ENCODE data around the gene PNRC2.

The PNRC2 gene

GRCh38 chr1:23959461-23960290, at the start of gene PNRC2 (continued):
- TF ChIP-seq, protein P1, sequence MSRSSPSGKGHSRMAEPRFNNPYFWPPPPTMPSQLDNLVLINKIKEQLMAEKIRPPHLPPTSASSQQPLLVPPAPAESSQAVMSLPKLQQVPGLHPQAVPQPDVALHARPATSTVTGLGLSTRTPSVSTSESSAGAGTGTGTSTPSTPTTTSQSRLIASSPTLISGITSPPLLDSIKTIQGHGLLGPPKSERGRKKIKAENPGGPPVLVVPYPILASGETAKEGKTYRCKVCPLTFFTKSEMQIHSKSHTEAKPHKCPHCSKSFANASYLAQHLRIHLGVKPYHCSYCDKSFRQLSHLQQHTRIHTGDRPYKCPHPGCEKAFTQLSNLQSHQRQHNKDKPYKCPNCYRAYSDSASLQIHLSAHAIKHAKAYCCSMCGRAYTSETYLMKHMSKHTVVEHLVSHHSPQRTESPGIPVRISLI (tag by site-specific recombination; IDR thresholded peaks at IDR 0.05) = no peak
- TF ChIP-seq ZNF202 (tag by site-specific recombination; IDR thresholded peaks at IDR 0.05; ENCODE audit: borderline replicate concordance) = no peak
- TF ChIP-seq ZNF433 (tag by site-specific recombination; IDR thresholded peaks at IDR 0.05; ENCODE audit: low read depth) = no peak
- TF ChIP-seq, protein P2, sequence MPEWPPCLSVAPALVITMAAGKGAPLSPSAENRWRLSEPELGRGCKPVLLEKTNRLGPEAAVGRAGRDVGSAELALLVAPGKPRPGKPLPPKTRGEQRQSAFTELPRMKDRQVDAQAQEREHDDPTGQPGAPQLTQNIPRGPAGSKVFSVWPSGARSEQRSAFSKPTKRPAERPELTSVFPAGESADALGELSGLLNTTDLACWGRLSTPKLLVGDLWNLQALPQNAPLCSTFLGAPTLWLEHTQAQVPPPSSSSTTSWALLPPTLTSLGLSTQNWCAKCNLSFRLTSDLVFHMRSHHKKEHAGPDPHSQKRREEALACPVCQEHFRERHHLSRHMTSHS (tag by site-specific recombination; IDR thresholded peaks at IDR 0.05) = no peak
- TF ChIP-seq ZNF37A (tag by site-specific recombination; IDR thresholded peaks at IDR 0.05) = no peak
- no peak for TF ChIP-seq ZNF571 (tag by site-specific recombination; IDR thresholded peaks at IDR 0.05)
- no peak for TF ChIP-seq ZNF658 (tag by site-specific recombination; IDR thresholded peaks at IDR 0.05)
- no peak for TF ChIP-seq ZNF114 (tag by site-specific recombination; IDR thresholded peaks at IDR 0.05)
- peak; percentile 70 for TF ChIP-seq ZNF501 (tag by site-specific recombination; IDR thresholded peaks at IDR 0.05)
- no peak for TF ChIP-seq ZNF626 (tag by site-specific recombination; IDR thresholded peaks at IDR 0.05)
- no peak for TF ChIP-seq GLI2 (tag by site-specific recombination; IDR thresholded peaks at IDR 0.05; ENCODE audit: borderline replicate concordance, low read depth)
- no peak for TF ChIP-seq ZBTB7A (tag by site-specific recombination; IDR thresholded peaks at IDR 0.05; ENCODE audit: low read depth)
- TF ChIP-seq ZNF398 (tag by site-specific recombination; IDR thresholded peaks at IDR 0.05) = peak; percentile 66
- no peak for TF ChIP-seq ZNF701 (tag by site-specific recombination; IDR thresholded peaks at IDR 0.05)
- no peak for TF ChIP-seq ZNF549 (tag by site-specific recombination; IDR thresholded peaks at IDR 0.05)
- TF ChIP-seq, protein P3, sequence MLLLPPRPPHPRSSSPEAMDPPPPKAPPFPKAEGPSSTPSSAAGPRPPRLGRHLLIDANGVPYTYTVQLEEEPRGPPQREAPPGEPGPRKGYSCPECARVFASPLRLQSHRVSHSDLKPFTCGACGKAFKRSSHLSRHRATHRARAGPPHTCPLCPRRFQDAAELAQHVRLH (tag by site-specific recombination; IDR thresholded peaks at IDR 0.05) = 0 out of 2 replicates have a peak, but pooled peaks have one; percentile 33
- no peak for TF ChIP-seq ZNF473 (tag by site-specific recombination; IDR thresholded peaks at IDR 0.05)
- no peak; the same call in 1 of the 2 replicates for TF ChIP-seq ZNF664 (tag by site-specific recombination; IDR thresholded peaks at IDR 0.05)
- no peak; the same call in 1 of the 2 replicates for TF ChIP-seq ZNF843 (tag by site-specific recombination; IDR thresholded peaks at IDR 0.05)
- TF ChIP-seq ZNF133 (tag by site-specific recombination; IDR thresholded peaks at IDR 0.05) = no peak
- no peak for TF ChIP-seq ZNF560 (tag by site-specific recombination; IDR thresholded peaks at IDR 0.05; ENCODE audit: borderline replicate concordance)
- TF ChIP-seq, protein P4, sequence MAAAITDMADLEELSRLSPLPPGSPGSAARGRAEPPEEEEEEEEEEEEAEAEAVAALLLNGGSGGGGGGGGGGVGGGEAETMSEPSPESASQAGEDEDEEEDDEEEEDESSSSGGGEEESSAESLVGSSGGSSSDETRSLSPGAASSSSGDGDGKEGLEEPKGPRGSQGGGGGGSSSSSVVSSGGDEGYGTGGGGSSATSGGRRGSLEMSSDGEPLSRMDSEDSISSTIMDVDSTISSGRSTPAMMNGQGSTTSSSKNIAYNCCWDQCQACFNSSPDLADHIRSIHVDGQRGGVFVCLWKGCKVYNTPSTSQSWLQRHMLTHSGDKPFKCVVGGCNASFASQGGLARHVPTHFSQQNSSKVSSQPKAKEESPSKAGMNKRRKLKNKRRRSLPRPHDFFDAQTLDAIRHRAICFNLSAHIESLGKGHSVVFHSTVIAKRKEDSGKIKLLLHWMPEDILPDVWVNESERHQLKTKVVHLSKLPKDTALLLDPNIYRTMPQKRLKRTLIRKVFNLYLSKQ (tag by site-specific recombination; IDR thresholded peaks at IDR 0.05; ENCODE audit: borderline replicate concordance) = no peak
- peak; percentile 65 for TF ChIP-seq GLIS1 (tag by site-specific recombination; IDR thresholded peaks at IDR 0.05)
- TF ChIP-seq, protein P5, sequence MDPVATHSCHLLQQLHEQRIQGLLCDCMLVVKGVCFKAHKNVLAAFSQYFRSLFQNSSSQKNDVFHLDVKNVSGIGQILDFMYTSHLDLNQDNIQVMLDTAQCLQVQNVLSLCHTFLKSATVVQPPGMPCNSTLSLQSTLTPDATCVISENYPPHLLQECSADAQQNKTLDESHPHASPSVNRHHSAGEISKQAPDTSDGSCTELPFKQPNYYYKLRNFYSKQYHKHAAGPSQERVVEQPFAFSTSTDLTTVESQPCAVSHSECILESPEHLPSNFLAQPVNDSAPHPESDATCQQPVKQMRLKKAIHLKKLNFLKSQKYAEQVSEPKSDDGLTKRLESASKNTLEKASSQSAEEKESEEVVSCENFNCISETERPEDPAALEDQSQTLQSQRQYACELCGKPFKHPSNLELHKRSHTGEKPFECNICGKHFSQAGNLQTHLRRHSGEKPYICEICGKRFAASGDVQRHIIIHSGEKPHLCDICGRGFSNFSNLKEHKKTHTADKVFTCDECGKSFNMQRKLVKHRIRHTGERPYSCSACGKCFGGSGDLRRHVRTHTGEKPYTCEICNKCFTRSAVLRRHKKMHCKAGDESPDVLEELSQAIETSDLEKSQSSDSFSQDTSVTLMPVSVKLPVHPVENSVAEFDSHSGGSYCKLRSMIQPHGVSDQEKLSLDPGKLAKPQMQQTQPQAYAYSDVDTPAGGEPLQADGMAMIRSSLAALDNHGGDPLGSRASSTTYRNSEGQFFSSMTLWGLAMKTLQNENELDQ (tag by site-specific recombination; IDR thresholded peaks at IDR 0.05; ENCODE audit: low read depth) = no peak
- TF ChIP-seq ZNF529 (tag by site-specific recombination; IDR thresholded peaks at IDR 0.05; ENCODE audit: insufficient replicate concordance) = no peak
- TF ChIP-seq, protein P6, sequence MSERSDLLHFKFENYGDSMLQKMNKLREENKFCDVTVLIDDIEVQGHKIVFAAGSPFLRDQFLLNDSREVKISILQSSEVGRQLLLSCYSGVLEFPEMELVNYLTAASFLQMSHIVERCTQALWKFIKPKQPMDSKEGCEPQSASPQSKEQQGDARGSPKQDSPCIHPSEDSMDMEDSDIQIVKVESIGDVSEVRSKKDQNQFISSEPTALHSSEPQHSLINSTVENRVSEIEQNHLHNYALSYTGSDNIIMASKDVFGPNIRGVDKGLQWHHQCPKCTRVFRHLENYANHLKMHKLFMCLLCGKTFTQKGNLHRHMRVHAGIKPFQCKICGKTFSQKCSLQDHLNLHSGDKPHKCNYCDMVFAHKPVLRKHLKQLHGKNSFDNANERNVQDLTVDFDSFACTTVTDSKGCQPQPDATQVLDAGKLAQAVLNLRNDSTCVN (tag by site-specific recombination; optimal IDR thresholded peaks at IDR 0.05) = peak; percentile 98
- TF ChIP-seq ZSCAN18 (tag by site-specific recombination; IDR thresholded peaks at IDR 0.05) = no peak
- peak; percentile 76 for TF ChIP-seq ZBTB20 (tag by site-specific recombination; IDR thresholded peaks at IDR 0.05)
- TF ChIP-seq GFI1B (tag by site-specific recombination; IDR thresholded peaks at IDR 0.05) = no peak
